Measurements from ENCODE around the gene GFER. TPM values are rescaled to one million over a fixed set of nuclear protein-coding genes. Genes with fewer than 3 reads are reported as not detected.

GFER gene
- total and polyA plus RNA-seq, 9 of the 15 experiments (the other 6 are each of a cell fraction or from before 2014, with no cell fraction given), result 4.3 to 53.7 (median 19.8) TPM

DNA sequence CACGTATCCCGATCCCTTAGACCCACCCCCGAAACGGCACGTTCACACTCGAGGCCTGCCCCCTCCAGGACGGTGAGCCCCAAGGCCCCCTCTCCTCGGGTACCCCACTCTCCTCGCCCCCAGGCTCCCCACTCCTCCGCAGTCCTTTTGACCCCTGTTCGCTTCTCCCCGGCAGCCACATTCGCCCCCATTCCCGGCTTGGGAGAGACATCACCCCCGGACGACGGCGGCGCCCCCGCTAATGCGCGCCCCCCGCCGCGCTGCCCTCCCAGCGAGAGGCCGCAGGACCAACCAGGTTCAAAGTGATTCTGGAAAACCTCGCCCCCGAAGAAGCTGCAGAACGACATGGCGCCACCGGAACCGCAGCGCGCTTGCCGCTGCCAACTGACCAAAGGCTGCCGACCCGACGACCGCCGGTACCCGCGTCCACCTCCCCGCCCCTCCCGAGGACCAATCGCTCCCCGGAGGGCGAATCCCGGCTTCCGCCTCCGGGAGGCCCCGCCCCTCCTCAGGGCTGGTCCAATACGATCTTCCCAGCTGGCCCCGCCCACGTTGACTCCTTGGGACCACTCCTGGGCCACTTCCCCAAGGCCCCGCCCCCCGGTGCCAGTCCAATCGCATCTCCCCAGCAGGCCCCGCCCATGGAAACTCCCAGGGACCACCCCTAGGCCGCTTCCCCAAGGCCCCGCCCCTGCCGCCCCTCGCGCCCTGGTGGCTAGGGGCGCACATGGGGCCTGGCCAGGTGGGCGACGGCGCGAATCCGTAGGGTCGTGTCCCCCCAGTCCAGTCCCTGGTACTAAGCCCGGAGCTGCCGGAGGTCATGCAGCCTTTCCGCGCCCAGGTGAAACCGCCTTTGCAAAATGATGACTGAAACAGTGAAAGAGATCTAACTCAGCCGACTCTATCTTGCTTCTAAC is 40.9 kb upstream of the GFER start, which contains the start of gene MSRB1 (continued):
- TF ChIP-seq STAT5B (CRISPR knock-in tag; IDR thresholded peaks at IDR 0.05), result no peak
- TF ChIP-seq ELK3 (CRISPR knock-in tag; IDR thresholded peaks at IDR 0.05), result no peak
- TF ChIP-seq C11orf30 (IDR thresholded peaks at IDR 0.05; ENCODE audit: low read depth), result no peak
- no peak for TF ChIP-seq SNIP1 (IDR thresholded peaks at IDR 0.05; ENCODE audit: low read depth)
- TF ChIP-seq YY1 (IDR thresholded peaks at IDR 0.05; ENCODE audit: borderline replicate concordance in 1 of 3, control insufficient read depth in 1 of 3, extremely low read depth in 1 of 3, insufficient read depth in 3 of 3, insufficient read length in 1 of 3, insufficient replicate concordance in 2 of 3, low read depth in 1 of 3, low read length in 2 of 3), result peak in 1 of 3 experiments; percentile 27
- no peak for TF ChIP-seq ZNF347 (CRISPR knock-in tag; IDR thresholded peaks at IDR 0.05; ENCODE audit: low read depth)
- peak; percentile 24 to 43; a peak in 3 of 4 replicates for TF ChIP-seq MNT (conservative IDR thresholded peaks at IDR 0.05)
- TF ChIP-seq FIP1L1 (IDR thresholded peaks at IDR 0.05; ENCODE audit: low read depth, low read length, poor library complexity, severe bottlenecking), result peak; percentile 24
- no peak for TF ChIP-seq ZNF354B (CRISPR knock-in tag; IDR thresholded peaks at IDR 0.05)
- TF ChIP-seq MTF1 (CRISPR knock-in tag; IDR thresholded peaks at IDR 0.05; ENCODE audit: borderline replicate concordance), result no peak
- no peak for TF ChIP-seq CBX8 (IDR thresholded peaks at IDR 0.05; ENCODE audit: borderline replicate concordance, extremely low read depth, low read depth, low read length, poor library complexity, severe bottlenecking)
- TF ChIP-seq JUN (IDR thresholded peaks at IDR 0.05; ENCODE audit: borderline replicate concordance, low read depth, low read length), result no peak
- TF ChIP-seq JUN (CRISPR knock-in tag; IDR thresholded peaks at IDR 0.05; ENCODE audit: borderline replicate concordance), result no peak
- TF ChIP-seq ATF4 (CRISPR knock-in tag; IDR thresholded peaks at IDR 0.05), result no peak
- no peak for TF ChIP-seq MCM3 (IDR thresholded peaks at IDR 0.05)
- TF ChIP-seq, protein P1, sequence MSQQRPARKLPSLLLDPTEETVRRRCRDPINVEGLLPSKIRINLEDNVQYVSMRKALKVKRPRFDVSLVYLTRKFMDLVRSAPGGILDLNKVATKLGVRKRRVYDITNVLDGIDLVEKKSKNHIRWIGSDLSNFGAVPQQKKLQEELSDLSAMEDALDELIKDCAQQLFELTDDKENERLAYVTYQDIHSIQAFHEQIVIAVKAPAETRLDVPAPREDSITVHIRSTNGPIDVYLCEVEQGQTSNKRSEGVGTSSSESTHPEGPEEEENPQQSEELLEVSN (IDR thresholded peaks at IDR 0.05; ENCODE audit: borderline replicate concordance in 1 of 2, extremely low read depth in 1 of 2, insufficient read depth in 1 of 2, insufficient read length in 1 of 2, low read depth in 1 of 2, low read length in 1 of 2, poor library complexity in 1 of 2, severe bottlenecking in 1 of 2), result peak in 1 of 2 experiments; percentile 43
- no peak for TF ChIP-seq SMARCA4 (IDR thresholded peaks at IDR 0.05)
- TF ChIP-seq ZNF280A (IDR thresholded peaks at IDR 0.05; ENCODE audit: low read depth, partially characterized antibody), result no peak
